PC-9 (cell line): Measurements from ENCODE around the gene WDR93. TPM values are rescaled to one million over a fixed set of nuclear protein-coding genes. Genes with fewer than 3 reads are reported as not detected.

Experiments
- BruUV-seq: library from RNA; stranded (reverse); fragments of 400-500 nt; replicated peaks from 2 replicates; lab custom pipeline; 2021; lab: Mats Ljungman, UMichigan
- CTCF ChIA-PET: fragments of 300-600 bp; sonication (Branson Sonifier 250); formaldehyde crosslinking; loops from one replicate; lab custom pipeline; 2022; ENCODE audit warnings: antibody characterized with exemption; lab: Charles Lee
- POLR2A ChIA-PET: fragments of 300-600 bp; sonication (Branson Sonifier 250); formaldehyde crosslinking; loops from one replicate; lab custom pipeline; 2022; ENCODE audit warnings: antibody characterized with exemption; ENCODE audit not compliant: unreplicated experiment; lab: Charles Lee
- DNase-seq, 2 experiments: peaks; one replicate each; pipeline versions ENCODE4 v3.0.0 to v3.0.0-alpha.2; 2015 to 2022; ENCODE audit warnings: mixed read lengths in 1 of 2
- H2AFZ ChIP-seq: fragments of 200-600 bp; sonication (generic); 2 replicates; pipeline ENCODE4 v1.8.1; 2017; ENCODE audit warnings: antibody characterized with exemption
- H3F3A ChIP-seq: fragments of 200-600 bp; sonication (generic); 2 replicates; pipeline ENCODE4 v1.8.1; 2017; ENCODE audit warnings: antibody characterized with exemption, mild to moderate bottlenecking, low read depth; ENCODE audit not compliant: insufficient read depth
- H3K27ac ChIP-seq: fragments of 200-600 bp; sonication (generic); 2 replicates; pipeline ENCODE4 v1.6.1; 2016; ENCODE audit warnings: mixed run types
- H3K27me3 ChIP-seq: fragments of 200-600 bp; sonication (generic); 2 replicates; pipeline ENCODE4 v1.6.1; 2016; ENCODE audit warnings: low read depth, mixed run types; ENCODE audit not compliant: insufficient read depth
- H3K36me3 ChIP-seq: fragments of 200-600 bp; sonication (generic); 2 replicates; pipeline ENCODE4 v1.6.1; 2016; ENCODE audit warnings: low read depth, mixed run types
- H3K4me1 ChIP-seq: fragments of 200-600 bp; sonication (generic); replicated peaks from 2 replicates; pipeline ENCODE4 v1.6.1; 2016; ENCODE audit warnings: mixed run types; ENCODE audit not compliant: insufficient read depth
- H3K4me2 ChIP-seq: fragments of 200-600 bp; sonication (generic); 2 replicates; pipeline ENCODE4 v1.6.1; 2017; ENCODE audit warnings: mixed run types
- H3K4me3 ChIP-seq: fragments of 200-600 bp; sonication (generic); 2 replicates; pipeline ENCODE4 v1.6.1; 2016; ENCODE audit warnings: mixed run types
- H3K79me2 ChIP-seq: fragments of 200-600 bp; sonication (generic); 2 replicates; pipeline ENCODE4 v1.6.1; 2017; ENCODE audit warnings: low read depth, mixed run types
- H3K9me2 ChIP-seq: fragments of 200-600 bp; sonication (generic); 2 replicates; pipeline ENCODE4 v1.8.1; 2017; ENCODE audit warnings: mild to moderate bottlenecking; ENCODE audit not compliant: insufficient read depth
- H3K9me3 ChIP-seq: fragments of 200-600 bp; sonication (generic); 2 replicates; pipeline ENCODE4 v1.8.1; 2016; ENCODE audit warnings: low read depth; ENCODE audit not compliant: insufficient read depth
- H4K20me1 ChIP-seq: fragments of 200-600 bp; sonication (generic); 2 replicates; pipeline ENCODE4 v1.8.1; 2017; ENCODE audit not compliant: insufficient read depth
- EZH2 ChIP-seq: fragments of 200-600 bp; sonication (generic); IDR thresholded peaks from 2 replicates; pipeline ENCODE4 v1.8.0; 2017; ENCODE audit warnings: antibody characterized with exemption, low read depth
- intact Hi-C: fragments of 100-400 bp; cut with micrococcal nuclease; formaldehyde crosslinking; loops from one replicate; pipeline ENCODE4 v1.10.0; 2022; ENCODE audit not compliant: unreplicated experiment
- total RNA-seq: library from RNA; stranded (reverse); gene quantifications from 2 replicates; pipeline ENCODE4 v1.2.3, GENCODE V29; 2021
- TF ChIP-seq, protein P1 (sequence below): fragments of 200-600 bp; sonication (generic); conservative IDR thresholded peaks from 2 replicates; pipeline ENCODE4 v1.6.1; 2017; ENCODE audit warnings: mixed run types, antibody characterized with exemption, mild to moderate bottlenecking, moderate library complexity

The WDR93 gene
- total RNA-seq, 1 experiment from 2014 or later = 1.8 TPM

DNA sequence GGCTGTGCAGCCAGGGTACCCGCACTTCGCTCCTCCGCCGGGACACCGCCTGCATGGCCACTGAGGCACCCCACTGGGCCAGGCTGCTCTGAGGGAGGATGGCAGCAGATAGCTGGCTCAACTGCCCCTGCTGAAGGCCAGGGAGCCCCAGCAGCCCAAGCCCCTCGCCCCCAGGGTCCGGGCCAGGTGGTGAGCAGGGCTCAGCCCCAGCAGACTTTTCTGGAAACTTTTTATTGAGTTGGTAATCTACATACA, 23.0 kb upstream of the WDR93 start:
- Histone ChIP-seq H2AFZ (no peak overlapping the region), H3K4me1 (peaks cover 7% of the 10 kb centered on the region), H3F3A (peaks cover 10% of the 10 kb centered on the region), H3K4me3 (no peak overlapping the region), H3K4me2 (no peak overlapping the region), H3K79me2 (no peaks in the 10 kb centered on the region), H3K27ac (no peak overlapping the region), H4K20me1 (no peaks in the 10 kb centered on the region), H3K9me2 (no peaks in the 10 kb centered on the region), H3K9me3 (no peaks in the 10 kb centered on the region), H3K36me3 (no peaks in the 10 kb centered on the region), H3K27me3 (no peaks in the 10 kb centered on the region)
- TF ChIP-seq, protein P1, sequence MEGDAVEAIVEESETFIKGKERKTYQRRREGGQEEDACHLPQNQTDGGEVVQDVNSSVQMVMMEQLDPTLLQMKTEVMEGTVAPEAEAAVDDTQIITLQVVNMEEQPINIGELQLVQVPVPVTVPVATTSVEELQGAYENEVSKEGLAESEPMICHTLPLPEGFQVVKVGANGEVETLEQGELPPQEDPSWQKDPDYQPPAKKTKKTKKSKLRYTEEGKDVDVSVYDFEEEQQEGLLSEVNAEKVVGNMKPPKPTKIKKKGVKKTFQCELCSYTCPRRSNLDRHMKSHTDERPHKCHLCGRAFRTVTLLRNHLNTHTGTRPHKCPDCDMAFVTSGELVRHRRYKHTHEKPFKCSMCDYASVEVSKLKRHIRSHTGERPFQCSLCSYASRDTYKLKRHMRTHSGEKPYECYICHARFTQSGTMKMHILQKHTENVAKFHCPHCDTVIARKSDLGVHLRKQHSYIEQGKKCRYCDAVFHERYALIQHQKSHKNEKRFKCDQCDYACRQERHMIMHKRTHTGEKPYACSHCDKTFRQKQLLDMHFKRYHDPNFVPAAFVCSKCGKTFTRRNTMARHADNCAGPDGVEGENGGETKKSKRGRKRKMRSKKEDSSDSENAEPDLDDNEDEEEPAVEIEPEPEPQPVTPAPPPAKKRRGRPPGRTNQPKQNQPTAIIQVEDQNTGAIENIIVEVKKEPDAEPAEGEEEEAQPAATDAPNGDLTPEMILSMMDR = no peak
- TF ChIP-seq EZH2 = no peak
- ChIA-PET POLR2A (no interaction called here), CTCF (no interaction called here)
- BruUV-seq = no TSS peak
- no peak for DNase-seq
- intact Hi-C loops = no loop called here

DNA sequence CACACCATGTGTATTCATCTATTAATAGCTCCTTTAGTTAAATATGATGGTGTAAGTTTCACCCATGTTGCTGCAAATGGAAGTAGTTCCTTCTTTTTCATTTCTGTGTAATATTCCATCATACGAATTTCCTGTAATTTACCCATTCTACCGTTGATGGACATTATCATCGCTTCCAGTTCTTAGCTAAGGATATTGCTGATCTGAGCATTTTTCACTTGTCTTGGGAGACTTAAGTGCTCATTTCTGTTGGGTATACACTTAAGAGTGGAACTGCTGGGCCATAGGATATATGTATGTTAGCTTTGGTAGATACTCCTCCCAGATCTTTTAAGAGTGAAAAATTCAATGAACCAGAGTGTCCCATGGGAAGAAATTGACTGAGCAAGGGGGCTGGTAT, 22.4 kb upstream of the WDR93 start:
- Histone ChIP-seq H4K20me1 (no peaks in the 10 kb centered on the region), H3K4me2 (no peak overlapping the region), H3K4me3 (no peak overlapping the region), H2AFZ (no peak overlapping the region), H3K36me3 (no peaks in the 10 kb centered on the region), H3F3A (peaks cover 6% of the 10 kb centered on the region), H3K9me2 (no peaks in the 10 kb centered on the region), H3K27me3 (no peaks in the 10 kb centered on the region), H3K27ac (no peak overlapping the region), H3K9me3 (no peaks in the 10 kb centered on the region), H3K4me1 (peaks cover 4% of the 10 kb centered on the region), H3K79me2 (no peaks in the 10 kb centered on the region)
- ChIA-PET POLR2A (no interaction called here), CTCF (no interaction called here)
- intact Hi-C loops = no loop called here
- no peak for TF ChIP-seq EZH2
- TF ChIP-seq, protein P1 = no peak
- BruUV-seq = no TSS peak
- DNase-seq = no peak

DNA sequence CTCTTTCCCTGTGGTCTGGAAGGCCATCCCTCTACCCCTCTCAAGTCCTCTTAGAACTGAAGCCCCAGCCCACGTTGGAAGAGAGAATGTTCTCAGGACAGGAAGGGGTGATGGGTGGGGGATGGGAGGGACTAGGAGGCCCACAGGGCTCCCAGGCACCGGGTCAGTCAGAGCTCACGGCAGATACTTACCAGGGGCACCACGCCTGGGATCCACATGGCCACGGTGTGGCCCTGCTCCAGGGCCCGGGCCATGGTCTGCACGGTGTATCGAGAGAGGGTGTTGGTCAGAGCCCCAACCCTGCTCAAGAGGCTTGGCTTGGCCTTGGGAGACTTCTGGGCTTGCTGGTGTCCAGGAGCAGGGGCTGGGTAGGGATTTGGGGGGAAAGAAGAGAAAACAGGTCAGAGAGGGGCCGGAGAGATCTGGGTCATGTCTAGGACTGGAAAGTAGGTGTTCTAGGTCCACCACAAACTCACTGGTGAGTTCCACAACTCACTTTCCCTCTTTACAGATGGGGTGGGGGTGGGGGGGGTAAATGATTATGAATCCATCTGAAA, 21.2 kb upstream of the WDR93 start:
- intact Hi-C loops = no loop called here

More for the DNA sequence above, 21.2 kb upstream of the WDR93 start:
- Histone ChIP-seq H3K79me2 (no peaks in the 10 kb centered on the region), H2AFZ (no peak overlapping the region), H3K27ac (no peak overlapping the region), H3K9me3 (no peaks in the 10 kb centered on the region), H3K4me3 (no peak overlapping the region), H3K27me3 (no peaks in the 10 kb centered on the region), H3K36me3 (no peaks in the 10 kb centered on the region), H3F3A (peaks cover 3% of the 10 kb centered on the region), H4K20me1 (no peaks in the 10 kb centered on the region), H3K4me1 (no peaks in the 10 kb centered on the region), H3K9me2 (no peaks in the 10 kb centered on the region), H3K4me2 (no peak overlapping the region)
- TF ChIP-seq, protein P1 = no peak
- no peak for TF ChIP-seq EZH2
- BruUV-seq = no TSS peak
- CTCF ChIA-PET = no interaction called here
- POLR2A ChIA-PET = no interaction called here
- no peak for DNase-seq
